ENCODE results near the gene KCNIP4. TPM values are rescaled to one million over a fixed set of nuclear protein-coding genes. Genes with fewer than 3 reads are reported as not detected.

The KCNIP4 gene
- total and polyA plus RNA-seq, 2 experiments from 2014 or later = 0.14 to 0.63 TPM

DNA sequence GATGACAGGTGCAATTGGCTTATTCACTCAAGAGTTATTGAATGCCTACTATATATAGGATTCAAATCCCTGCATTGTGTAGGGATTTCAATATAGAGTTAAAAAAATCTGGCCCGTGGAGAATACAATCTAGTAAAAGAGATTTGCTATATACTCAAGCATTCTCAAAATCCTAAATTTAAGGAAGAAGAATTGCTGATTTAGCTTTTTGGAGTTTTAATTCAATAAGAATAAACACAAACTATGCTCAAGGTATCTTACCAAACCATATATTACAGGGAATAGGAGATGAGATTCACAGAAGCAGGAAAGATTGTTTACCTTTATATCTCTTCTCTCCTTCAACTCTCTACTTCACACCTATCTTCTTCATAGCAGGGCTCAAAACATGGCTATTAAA, 771.5 kb downstream of the KCNIP4 start (continued):
- TF ChIP-seq EZH2 (IDR thresholded peaks at IDR 0.05; ENCODE audit: low read depth, unreplicated experiment) (no peak), EZH2phosphoT487 (IDR thresholded peaks at IDR 0.05; ENCODE audit: unreplicated experiment) (no peak), POLR2AphosphoS5 (IDR thresholded peaks at IDR 0.05; ENCODE audit: low read depth) (no peak), NANOG (IDR thresholded peaks at IDR 0.05; ENCODE audit: borderline replicate concordance) (no peak)
- TF ChIP-seq, protein P1, sequence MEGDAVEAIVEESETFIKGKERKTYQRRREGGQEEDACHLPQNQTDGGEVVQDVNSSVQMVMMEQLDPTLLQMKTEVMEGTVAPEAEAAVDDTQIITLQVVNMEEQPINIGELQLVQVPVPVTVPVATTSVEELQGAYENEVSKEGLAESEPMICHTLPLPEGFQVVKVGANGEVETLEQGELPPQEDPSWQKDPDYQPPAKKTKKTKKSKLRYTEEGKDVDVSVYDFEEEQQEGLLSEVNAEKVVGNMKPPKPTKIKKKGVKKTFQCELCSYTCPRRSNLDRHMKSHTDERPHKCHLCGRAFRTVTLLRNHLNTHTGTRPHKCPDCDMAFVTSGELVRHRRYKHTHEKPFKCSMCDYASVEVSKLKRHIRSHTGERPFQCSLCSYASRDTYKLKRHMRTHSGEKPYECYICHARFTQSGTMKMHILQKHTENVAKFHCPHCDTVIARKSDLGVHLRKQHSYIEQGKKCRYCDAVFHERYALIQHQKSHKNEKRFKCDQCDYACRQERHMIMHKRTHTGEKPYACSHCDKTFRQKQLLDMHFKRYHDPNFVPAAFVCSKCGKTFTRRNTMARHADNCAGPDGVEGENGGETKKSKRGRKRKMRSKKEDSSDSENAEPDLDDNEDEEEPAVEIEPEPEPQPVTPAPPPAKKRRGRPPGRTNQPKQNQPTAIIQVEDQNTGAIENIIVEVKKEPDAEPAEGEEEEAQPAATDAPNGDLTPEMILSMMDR (conservative IDR thresholded peaks at IDR 0.05; ENCODE audit: low read depth in 2 of 2) = no peak

DNA sequence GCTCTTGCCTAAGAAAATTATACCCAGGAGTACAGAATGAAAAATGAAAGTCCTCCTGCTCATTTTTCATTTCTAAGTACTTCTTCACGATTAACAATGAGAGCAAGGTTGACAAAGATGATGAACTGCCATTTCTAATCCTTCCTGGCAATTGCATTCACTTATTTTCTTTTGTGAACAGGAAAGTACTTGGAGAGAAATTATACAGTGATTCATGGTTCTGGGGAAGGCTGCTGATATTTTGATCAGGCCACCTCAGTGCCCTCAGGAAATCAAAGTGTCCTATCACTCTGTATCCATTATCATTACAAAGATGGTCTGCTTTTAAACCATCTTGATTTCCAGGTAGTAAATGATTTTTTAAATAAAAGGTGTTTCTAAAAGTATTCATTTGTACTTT, 780.9 kb downstream of the KCNIP4 start:
- H3K4me1 Mint-ChIP-seq = no peaks in the 10 kb centered on the region
- Histone ChIP-seq H3K79me2 (replicated peaks; ENCODE audit: insufficient read depth) (no peaks in the 10 kb centered on the region), H3K4me3 (no peak overlapping the region), H3K4me1 (ENCODE audit: insufficient read depth) (no peaks in the 10 kb centered on the region), H3F3A (replicated peaks; ENCODE audit: low read depth) (no peaks in the 10 kb centered on the region), H3K4me2 (no peak overlapping the region), H4K20me1 (replicated peaks; ENCODE audit: insufficient read depth) (no peaks in the 10 kb centered on the region; the same call in 1 of the 2 replicates), H3K9me2 (ENCODE audit: insufficient read depth) (no peaks in the 10 kb centered on the region), H2AFZ (no peak overlapping the region), H3K36me3 (ENCODE audit: insufficient read depth) (no peaks in the 10 kb centered on the region), H3K27me3 (ENCODE audit: insufficient read depth) (no peaks in the 10 kb centered on the region), H3K27ac (ENCODE audit: low read depth) (no peak overlapping the region)
- no peaks in the 10 kb centered on the region for H3K27me3 Mint-ChIP-seq (ENCODE audit: insufficient read depth, low read depth, poor library complexity)
- TF ChIP-seq ZNF114 (CRISPR knock-in tag; IDR thresholded peaks at IDR 0.05) (no peak), EZH2phosphoT487 (IDR thresholded peaks at IDR 0.05; ENCODE audit: unreplicated experiment) (no peak), POLR2AphosphoS5 (IDR thresholded peaks at IDR 0.05; ENCODE audit: low read depth) (no peak), STAT1 (IDR thresholded peaks at IDR 0.05; ENCODE audit: unreplicated experiment) (no peak)
- TF ChIP-seq, protein P2, sequence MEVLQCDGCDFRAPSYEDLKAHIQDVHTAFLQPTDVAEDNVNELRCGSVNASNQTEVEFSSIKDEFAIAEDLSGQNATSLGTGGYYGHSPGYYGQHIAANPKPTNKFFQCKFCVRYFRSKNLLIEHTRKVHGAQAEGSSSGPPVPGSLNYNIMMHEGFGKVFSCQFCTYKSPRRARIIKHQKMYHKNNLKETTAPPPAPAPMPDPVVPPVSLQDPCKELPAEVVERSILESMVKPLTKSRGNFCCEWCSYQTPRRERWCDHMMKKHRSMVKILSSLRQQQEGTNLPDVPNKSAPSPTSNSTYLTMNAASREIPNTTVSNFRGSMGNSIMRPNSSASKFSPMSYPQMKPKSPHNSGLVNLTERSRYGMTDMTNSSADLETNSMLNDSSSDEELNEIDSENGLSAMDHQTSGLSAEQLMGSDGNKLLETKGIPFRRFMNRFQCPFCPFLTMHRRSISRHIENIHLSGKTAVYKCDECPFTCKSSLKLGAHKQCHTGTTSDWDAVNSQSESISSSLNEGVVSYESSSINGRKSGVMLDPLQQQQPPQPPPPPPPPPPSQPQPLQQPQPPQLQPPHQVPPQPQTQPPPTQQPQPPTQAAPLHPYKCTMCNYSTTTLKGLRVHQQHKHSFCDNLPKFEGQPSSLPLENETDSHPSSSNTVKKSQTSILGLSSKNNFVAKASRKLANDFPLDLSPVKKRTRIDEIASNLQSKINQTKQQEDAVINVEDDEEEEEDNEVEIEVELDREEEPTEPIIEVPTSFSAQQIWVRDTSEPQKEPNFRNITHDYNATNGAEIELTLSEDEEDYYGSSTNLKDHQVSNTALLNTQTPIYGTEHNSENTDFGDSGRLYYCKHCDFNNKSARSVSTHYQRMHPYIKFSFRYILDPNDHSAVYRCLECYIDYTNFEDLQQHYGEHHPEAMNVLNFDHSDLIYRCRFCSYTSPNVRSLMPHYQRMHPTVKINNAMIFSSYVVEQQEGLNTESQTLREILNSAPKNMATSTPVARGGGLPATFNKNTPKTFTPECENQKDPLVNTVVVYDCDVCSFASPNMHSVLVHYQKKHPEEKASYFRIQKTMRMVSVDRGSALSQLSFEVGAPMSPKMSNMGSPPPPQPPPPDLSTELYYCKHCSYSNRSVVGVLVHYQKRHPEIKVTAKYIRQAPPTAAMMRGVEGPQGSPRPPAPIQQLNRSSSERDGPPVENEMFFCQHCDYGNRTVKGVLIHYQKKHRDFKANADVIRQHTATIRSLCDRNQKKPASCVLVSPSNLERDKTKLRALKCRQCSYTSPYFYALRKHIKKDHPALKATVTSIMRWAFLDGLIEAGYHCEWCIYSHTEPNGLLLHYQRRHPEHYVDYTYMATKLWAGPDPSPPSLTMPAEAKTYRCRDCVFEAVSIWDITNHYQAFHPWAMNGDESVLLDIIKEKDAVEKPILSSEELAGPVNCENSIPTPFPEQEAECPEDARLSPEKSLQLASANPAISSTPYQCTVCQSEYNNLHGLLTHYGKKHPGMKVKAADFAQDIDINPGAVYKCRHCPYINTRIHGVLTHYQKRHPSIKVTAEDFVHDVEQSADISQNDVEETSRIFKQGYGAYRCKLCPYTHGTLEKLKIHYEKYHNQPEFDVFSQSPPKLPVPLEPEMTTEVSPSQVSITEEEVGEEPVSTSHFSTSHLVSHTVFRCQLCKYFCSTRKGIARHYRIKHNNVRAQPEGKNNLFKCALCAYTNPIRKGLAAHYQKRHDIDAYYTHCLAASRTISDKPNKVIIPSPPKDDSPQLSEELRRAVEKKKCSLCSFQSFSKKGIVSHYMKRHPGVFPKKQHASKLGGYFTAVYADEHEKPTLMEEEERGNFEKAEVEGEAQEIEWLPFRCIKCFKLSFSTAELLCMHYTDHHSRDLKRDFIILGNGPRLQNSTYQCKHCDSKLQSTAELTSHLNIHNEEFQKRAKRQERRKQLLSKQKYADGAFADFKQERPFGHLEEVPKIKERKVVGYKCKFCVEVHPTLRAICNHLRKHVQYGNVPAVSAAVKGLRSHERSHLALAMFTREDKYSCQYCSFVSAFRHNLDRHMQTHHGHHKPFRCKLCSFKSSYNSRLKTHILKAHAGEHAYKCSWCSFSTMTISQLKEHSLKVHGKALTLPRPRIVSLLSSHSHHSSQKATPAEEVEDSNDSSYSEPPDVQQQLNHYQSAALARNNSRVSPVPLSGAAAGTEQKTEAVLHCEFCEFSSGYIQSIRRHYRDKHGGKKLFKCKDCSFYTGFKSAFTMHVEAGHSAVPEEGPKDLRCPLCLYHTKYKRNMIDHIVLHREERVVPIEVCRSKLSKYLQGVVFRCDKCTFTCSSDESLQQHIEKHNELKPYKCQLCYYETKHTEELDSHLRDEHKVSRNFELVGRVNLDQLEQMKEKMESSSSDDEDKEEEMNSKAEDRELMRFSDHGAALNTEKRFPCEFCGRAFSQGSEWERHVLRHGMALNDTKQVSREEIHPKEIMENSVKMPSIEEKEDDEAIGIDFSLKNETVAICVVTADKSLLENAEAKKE (CRISPR knock-in tag; IDR thresholded peaks at IDR 0.05) = no peak
- no peaks in the 10 kb centered on the region for H3K36me3 Mint-ChIP-seq (ENCODE audit: low read depth)
- H3K4me3 Mint-ChIP-seq = no peak overlapping the region
- no peak for ATAC-seq
- no peak for DNase-seq (ENCODE audit: low spot score)
- H3K27ac Mint-ChIP-seq = no peak overlapping the region
- no peaks in the 10 kb centered on the region for H3K9me3 Mint-ChIP-seq
